Measurements from ENCODE around the gene GSAP.

The GSAP gene

GRCh38 chr7:77450613-77451012 lies 34.5 kb upstream of the GSAP start:
- Histone ChIP-seq H3K4me1 (ENCODE audit: insufficient read depth, poor library complexity, severe bottlenecking) (peaks cover 14% of the 10 kb centered on the region), H3K36me3 (ENCODE audit: low read depth) (no peaks in the 10 kb centered on the region), H3K27ac (ENCODE audit: poor library complexity, severe bottlenecking) (no peak overlapping the region), H3K27me3 (ENCODE audit: insufficient read depth, poor library complexity, severe bottlenecking) (no peaks in the 10 kb centered on the region), H3K9me3 (ENCODE audit: severe bottlenecking) (no peaks in the 10 kb centered on the region), H3K4me3 (ENCODE audit: severe bottlenecking) (no peak overlapping the region)
- ATAC-seq (ENCODE audit: low read depth) (no peak), DNase-seq (ENCODE audit: low spot score) (no peak)
- no peak for TF ChIP-seq CTCF (IDR thresholded peaks at IDR 0.05; ENCODE audit: poor library complexity, severe bottlenecking)

GRCh38 chr7:77450054-77450453 lies 33.9 kb upstream of the GSAP start:
- Histone ChIP-seq H3K9me3 (ENCODE audit: severe bottlenecking) (no peaks in the 10 kb centered on the region), H3K36me3 (ENCODE audit: low read depth) (no peaks in the 10 kb centered on the region), H3K4me1 (ENCODE audit: insufficient read depth, poor library complexity, severe bottlenecking) (peaks cover 9% of the 10 kb centered on the region), H3K27ac (ENCODE audit: poor library complexity, severe bottlenecking) (no peak overlapping the region), H3K4me3 (ENCODE audit: severe bottlenecking) (no peak overlapping the region), H3K27me3 (ENCODE audit: insufficient read depth, poor library complexity, severe bottlenecking) (no peaks in the 10 kb centered on the region)
- no peak for TF ChIP-seq CTCF (IDR thresholded peaks at IDR 0.05; ENCODE audit: poor library complexity, severe bottlenecking)
- DNase-seq (ENCODE audit: low spot score) (no peak), ATAC-seq (ENCODE audit: low read depth) (no peak)

- Histone ChIP-seq H3K27me3 (ENCODE audit: insufficient read depth, poor library complexity, severe bottlenecking) (no peaks in the 10 kb centered on the region), H3K4me3 (ENCODE audit: severe bottlenecking) (no peak overlapping the region), H3K4me1 (ENCODE audit: insufficient read depth, poor library complexity, severe bottlenecking) (peaks cover 14% of the 10 kb centered on the region), H3K36me3 (ENCODE audit: low read depth) (no peaks in the 10 kb centered on the region), H3K9me3 (ENCODE audit: severe bottlenecking) (no peaks in the 10 kb centered on the region), H3K27ac (ENCODE audit: poor library complexity, severe bottlenecking) (no peak overlapping the region)
- TF ChIP-seq CTCF (IDR thresholded peaks at IDR 0.05; ENCODE audit: poor library complexity, severe bottlenecking): no peak
- DNase-seq (ENCODE audit: low spot score) (no peak), ATAC-seq (ENCODE audit: low read depth) (no peak)
Measured at GRCh38 chr7:77447616-77448015, 31.5 kb upstream of the GSAP start.

- Histone ChIP-seq H3K4me3 (ENCODE audit: severe bottlenecking) (no peak overlapping the region), H3K27ac (ENCODE audit: poor library complexity, severe bottlenecking) (peak overlapping the region; percentile 57), H3K36me3 (ENCODE audit: low read depth) (no peaks in the 10 kb centered on the region), H3K4me1 (ENCODE audit: insufficient read depth, poor library complexity, severe bottlenecking) (peaks cover 20% of the 10 kb centered on the region), H3K9me3 (ENCODE audit: severe bottlenecking) (no peaks in the 10 kb centered on the region), H3K27me3 (ENCODE audit: insufficient read depth, poor library complexity, severe bottlenecking) (no peaks in the 10 kb centered on the region)
- ATAC-seq (ENCODE audit: low read depth) (no peak), DNase-seq (ENCODE audit: low spot score) (no peak)
- no peak for TF ChIP-seq CTCF (IDR thresholded peaks at IDR 0.05; ENCODE audit: poor library complexity, severe bottlenecking)
Measured at GRCh38 chr7:77444123-77444522, 28.0 kb upstream of the GSAP start.

- no peak for TF ChIP-seq CTCF (IDR thresholded peaks at IDR 0.05; ENCODE audit: poor library complexity, severe bottlenecking)
- Histone ChIP-seq H3K4me3 (ENCODE audit: severe bottlenecking) (no peak overlapping the region), H3K27me3 (ENCODE audit: insufficient read depth, poor library complexity, severe bottlenecking) (no peaks in the 10 kb centered on the region), H3K4me1 (ENCODE audit: insufficient read depth, poor library complexity, severe bottlenecking) (peaks cover 20% of the 10 kb centered on the region), H3K9me3 (ENCODE audit: severe bottlenecking) (no peaks in the 10 kb centered on the region), H3K27ac (ENCODE audit: poor library complexity, severe bottlenecking) (peak overlapping the region; percentile 57), H3K36me3 (ENCODE audit: low read depth) (no peaks in the 10 kb centered on the region)
- ATAC-seq (ENCODE audit: low read depth) (peak; percentile 45; the same call in 2 of the 3 replicates), DNase-seq (ENCODE audit: low spot score) (no peak)
Measured at GRCh38 chr7:77443042-77443441, 26.9 kb upstream of the GSAP start.

Data from RWPE2 (cell line).